Hematopoietic multipotent progenitor cell treated with erythropoietin and hydrocortisone succinate and interleukin-3 and kit ligand, for 17 days (in vitro differentiated cells): ENCODE data around the gene RPS17.

Experiments used
- DNase-seq: peaks from one replicate; pipeline ENCODE4 v3.0.0-alpha.2; 2015; ENCODE audit warnings: low spot score

The RPS17 gene

DNA sequence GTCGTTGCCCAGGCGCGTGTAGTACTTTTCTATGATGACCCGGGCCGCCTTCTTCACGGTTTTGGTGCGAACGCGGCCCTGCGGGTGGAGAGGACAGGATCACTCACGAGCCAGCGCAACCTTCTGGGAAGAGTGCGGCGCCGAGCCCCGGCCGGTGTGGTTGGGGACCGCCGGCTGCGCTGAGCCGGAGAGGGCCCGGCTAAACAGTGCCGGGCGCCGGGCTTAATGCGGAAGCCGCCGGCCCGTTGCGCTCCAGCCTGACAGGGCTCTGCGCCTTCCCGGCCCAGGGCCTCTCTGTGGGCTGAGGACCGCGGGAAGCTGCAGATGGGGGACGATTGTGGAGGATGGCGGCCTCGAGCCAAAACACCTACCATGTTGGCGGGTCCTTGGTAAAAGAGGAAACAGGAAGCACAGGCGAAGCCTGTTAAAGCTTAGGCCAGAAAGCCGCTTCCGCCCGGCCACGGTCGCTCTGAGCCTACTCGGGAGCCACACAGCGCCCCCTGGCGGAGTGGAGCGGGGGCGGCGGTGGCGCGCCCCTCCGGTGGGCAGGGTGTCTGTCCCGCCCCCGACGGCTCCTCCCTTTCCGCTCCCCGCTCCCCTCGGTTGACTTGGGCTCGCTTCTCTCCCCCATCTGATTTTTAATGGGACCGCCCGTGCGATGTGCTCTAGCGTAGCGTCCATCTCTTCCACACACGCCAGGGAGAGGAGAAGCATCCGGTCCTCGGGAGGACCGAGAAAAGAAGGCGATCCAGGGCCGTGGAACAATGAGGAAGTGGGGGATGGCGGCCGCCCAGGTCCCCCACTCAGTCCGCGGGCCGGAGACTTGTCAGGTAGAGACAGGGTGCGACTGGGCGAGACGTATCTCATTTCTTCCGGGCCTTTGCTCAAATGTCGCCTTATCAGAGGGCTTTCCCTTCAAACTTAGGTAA is at the start of gene RPS17:
Gene RPS17, minus strand, starts transcription at position 403 of the 929 bp plus-strand sequence. Its CDS starts 29 bp downstream, at position 374.
- DNase-seq, result peak; percentile 94

DNA sequence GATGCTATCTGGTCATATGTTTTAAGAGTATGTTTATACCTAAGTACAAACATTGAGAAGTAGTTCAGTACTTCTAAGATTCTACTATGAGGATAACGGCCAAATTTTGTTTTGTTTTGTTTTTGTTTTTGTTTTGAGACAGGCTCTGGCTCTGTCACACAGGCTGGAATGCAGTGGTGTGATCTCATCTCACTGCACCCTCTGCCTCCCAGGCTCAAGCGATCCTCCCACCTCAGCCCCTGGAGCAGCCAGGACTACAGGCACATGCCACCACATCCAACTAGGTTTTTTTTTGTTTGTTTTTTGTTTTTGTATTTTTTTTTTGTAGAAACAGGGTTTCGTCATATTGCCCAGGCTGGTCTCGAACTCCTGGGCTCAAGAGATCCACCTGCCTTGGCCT is 47.5 kb upstream of the RPS17 start:
- DNase-seq, result no peak

DNA sequence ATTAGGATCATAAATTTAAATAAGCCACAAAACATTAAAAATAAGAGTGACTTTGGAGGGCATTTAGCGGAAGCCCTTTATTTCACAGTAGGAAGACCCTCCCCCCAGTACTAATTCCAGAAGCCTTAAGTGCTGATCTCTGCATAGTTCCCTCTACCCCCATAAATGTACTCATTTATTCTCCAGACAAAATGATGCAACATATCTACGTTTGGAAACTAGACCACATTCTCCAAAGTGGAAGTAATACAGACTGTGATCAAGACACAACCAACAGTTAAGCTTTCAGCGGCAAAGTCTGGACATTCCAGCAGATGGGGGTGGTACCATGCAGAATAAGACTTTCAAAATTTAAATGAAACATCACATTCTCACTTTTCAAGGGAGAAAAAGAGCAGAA is 44.8 kb upstream of the RPS17 start:
- peak; percentile 10 for DNase-seq

GRCh38 chr15:82580713-82581112 is 40.5 kb upstream of the RPS17 start:
- no peak for DNase-seq

DNA sequence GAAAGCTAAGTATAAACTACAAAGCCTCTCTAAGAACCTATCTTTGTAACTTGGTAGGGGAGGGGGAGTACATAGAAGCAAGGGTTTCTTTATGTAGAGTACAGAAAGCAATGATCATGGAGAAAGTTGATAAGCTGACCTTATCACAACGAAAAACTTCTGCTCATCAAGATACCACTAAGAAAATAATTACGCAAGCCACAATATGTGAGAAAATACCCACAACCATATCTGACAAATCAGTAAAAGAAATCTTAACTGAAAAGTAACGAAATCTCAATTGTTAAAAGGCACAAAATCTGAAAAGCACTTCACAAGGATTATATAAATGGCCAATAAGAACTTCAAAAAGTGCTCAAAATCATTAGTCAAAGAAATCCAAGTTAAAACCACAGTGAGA is 35.1 kb upstream of the RPS17 start:
- DNase-seq, result no peak

GRCh38 chr15:82572986-82573385 is 32.7 kb upstream of the RPS17 start:
- DNase-seq, result no peak

GRCh38 chr15:82572311-82572710 is 32.1 kb upstream of the RPS17 start:
- no peak for DNase-seq

GRCh38 chr15:82571722-82572222 is 31.5 kb upstream of the RPS17 start:
- DNase-seq, result no peak

DNA sequence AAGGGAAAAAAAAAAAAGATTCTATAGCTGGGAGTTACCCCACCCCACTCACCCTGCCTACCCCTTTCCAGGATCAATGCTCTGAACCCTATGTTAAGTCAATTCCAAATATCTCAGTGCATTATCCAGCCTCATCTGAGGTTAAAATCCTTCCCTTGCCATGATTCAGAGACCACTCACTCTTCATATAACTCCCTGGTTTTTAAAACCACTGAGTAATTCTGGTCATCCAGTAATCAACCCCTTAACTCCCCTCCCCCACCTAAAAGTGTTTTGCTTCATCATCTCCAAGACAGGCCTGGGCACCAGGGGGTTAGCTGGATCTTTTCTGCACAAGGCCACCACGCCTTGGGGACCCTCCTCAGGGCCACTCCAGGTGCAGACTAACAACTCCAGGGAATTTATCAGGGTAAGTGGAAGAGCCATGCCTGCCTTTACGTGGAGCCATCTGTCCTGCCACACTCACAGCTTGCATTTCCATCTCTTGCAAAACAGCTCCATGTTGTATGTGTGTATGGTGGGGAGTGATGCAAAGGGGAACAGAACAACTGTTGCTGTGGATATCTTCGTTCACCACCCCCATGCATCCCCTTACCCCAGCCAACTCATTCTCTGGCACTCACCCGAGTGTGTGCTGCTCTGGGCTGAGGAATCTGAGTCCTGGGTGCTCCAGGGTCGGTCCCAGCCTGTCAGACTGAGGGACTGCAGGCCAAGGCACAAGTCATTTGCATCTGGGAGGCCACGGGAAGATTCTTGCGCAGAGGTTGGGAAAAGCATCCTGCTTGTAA is 30.7 kb upstream of the RPS17 start:
- no peak for DNase-seq

DNA sequence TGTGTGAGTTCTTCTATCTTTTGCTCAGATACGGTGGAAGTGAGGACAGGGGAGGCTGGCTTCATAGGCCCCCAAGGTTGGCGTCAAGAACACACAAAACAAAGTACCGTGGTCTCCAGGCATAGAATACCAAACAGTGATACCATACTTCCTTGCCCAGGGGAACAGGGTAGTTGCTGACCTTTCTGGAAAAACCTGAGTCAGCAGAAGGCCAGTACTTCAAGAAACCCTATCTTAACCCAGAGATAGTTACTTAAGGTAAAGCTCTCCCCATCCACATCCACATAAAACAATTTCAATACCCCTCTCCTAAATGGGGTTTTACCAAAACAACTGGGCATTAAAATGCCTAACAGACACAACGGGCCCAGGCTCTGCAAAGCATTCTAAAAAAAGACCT is 29.6 kb upstream of the RPS17 start:
- no peak for DNase-seq

DNA sequence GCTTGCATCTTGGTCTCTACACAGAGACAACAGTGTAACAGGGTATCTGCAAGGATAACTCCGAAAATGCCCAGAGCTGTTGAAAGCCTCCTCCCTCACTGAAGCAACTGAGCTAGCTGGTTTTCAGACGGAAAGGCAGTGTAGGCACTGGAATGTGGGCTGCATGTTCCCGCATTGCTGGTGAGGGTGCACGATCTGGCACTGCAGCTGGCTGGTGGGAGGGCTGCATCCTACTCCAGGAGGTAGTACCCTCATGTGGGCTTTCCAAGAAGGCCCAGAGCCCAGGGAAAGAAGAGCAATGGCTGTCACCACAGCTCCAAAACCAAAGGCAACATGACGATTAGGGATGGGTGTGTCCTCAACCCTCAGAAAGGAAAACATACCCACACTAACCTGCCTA is 28.7 kb upstream of the RPS17 start:
- DNase-seq, result no peak

GRCh38 chr15:82567661-82568060 is 27.4 kb upstream of the RPS17 start:
- no peak for DNase-seq

DNA sequence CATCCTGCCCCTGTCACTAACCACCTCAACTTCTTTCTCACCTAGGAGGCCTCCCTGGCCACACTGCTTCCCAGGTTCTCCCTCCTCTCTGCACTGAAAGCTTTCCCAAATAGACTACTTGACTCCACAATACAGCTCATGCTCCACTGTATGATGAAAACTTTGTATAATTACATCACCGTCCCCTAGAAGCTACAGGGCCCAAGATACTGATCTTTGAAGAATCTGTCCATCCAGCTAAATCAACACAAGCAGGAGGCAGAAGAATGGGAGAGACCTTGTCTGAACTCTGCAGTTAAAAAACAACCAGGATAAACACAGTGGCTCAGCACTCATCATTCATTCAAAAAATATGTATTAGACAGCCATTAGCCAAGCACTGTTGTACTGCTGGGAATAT is 26.4 kb upstream of the RPS17 start:
- DNase-seq, result no peak

DNA sequence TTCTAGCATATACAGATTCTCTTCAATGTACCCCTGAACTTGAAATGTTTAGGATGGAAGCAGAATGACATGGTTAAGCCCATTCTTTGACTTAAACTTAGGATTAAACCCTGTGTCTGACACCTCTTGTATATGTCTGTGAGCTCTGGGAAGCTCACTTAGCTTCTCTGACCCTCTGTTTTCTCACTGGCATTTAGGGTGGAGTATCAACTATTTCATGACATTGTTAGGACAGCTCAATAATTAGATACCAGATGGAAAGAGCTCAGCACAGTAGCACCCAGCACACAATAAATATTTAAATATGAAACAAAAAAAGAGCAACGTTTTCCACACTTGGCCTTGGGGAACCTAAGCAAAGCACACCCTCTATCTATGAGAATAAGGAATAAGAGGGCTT is 18.2 kb upstream of the RPS17 start:
- DNase-seq, result no peak

GRCh38 chr15:82556315-82557035 is 16.2 kb upstream of the RPS17 start:
- no peak for DNase-seq

GRCh38 chr15:82554849-82555248 is 14.6 kb upstream of the RPS17 start:
- DNase-seq, result no peak

DNA sequence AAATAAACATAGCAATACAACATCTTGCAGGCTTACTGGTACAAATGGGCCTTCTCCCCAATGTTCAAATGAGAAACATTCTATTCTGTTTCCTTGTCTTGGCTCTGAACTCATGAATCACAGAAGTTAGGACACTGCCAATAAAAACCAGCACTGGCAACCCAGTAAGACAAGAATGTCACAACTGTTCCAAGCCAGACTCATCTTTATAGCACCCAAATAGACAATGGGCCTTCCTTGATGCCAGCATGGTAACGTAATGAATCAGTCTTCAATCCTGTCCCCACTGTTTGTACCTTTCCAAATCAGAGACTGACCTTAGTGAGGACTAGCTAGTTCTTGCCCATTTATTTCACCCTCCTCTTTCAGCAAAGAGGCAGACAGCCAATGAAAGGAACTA is 14.1 kb upstream of the RPS17 start:
- DNase-seq, result no peak

DNA sequence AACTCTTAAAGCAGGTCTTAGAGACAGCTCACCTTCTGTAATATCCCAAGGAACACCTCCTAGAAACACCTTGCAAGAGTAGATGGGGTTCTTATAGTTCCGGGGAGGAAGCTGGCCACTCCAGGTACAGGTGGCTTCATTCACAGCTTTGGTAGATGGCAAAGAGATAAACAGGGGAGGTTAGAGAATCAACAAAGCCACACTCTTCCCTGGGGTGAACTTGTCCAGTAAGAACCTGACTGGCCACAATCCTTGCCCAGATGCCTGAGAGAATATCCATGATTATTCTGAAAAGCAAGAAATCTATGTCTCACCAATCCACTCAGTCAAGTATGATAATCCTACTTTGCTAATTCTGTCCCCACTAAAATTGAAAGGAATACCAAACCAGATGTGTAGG is 13.6 kb upstream of the RPS17 start:
- DNase-seq, result no peak

DNA sequence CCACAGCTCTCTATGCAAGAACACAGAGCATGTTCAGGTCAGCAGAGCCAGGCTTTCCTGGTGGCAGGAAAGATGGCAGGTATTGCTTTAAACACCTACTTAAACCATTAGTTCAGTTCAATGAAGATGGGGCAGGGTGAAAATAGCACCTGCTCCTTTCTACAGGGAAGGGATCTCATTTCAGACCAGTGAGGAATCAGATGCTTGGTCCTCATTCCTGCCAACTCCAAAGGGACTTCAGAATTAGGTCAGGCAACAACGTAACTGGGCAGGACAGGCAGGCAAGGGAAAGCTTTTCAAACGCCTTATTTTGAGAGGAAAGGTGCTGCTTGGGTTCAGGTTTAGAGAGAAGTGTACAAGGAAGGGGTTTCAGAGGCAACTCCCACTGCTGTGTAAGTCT is 12.6 kb upstream of the RPS17 start:
- DNase-seq, result no peak

DNA sequence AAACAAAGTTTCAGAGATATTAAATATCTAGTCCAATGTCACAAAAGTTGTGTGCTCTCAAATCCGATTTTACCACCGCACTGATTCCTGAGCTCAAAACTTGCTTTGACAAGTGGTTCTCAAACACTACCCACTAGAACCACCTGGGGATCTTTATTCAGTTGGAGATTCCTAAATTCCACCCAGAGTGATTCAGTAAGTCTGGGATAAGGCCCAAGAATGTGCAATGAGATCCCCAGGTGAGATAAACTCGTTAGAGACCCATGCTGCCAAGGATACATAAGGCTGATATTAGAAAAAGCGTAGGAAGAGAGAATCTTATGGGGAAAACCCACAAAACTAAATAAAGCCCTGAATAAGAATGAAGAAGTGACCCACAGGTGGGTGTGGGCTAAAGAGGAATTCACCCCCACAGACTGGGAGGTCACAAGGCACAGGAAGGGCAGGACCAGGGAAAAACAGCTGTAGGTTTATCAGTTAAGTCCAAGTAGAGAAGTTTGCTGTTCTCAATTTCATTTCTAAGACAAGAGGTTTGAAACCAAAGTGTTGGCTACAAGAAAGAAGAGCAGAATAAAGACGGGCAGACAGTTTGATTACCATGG is 11.5 kb upstream of the RPS17 start:
- no peak for DNase-seq

DNA sequence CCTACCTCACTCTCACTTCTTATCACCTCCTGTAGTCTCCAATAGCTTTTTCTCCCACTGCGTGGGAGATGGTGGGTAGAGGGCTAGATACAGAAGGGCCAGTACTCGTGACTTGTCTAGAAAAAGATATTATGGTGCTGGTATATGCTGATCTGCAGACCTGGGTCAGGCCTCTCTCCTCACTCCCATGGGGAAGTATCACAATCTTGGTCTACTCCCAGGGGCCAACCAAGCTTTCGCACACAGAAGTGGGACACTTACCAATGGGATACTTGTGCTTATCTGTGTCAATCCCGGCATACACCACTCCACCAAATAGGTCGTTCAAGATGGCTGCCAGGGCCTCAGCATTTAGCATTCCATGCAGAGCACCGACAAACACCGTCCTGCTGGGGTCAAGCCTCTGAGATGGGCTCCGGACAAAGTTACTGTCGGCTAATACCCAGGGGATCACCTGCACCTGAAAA is 9.0 kb upstream of the RPS17 start:
- no peak for DNase-seq

DNA sequence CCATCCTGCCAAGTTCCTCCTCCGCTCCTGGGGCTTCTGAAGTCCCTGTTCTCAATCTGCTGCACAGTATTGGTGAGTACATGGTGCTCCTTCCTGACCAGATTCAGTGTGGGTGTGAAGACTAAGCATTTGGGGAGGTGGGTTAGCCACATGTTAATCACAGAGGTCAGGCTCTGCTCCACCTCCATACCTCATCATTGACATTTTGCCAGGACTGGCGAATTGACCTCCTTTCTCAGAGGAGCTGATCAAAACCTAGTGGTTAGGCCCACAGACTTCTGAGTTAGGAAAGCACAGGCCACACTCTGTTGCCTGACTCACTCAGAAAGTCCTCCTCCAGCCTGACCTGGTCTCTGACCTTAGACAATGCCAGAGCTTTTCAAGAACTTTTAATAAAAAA is 8.4 kb upstream of the RPS17 start:
- no peak for DNase-seq
